ENCODE measurements around the gene QSOX2.

QSOX2 gene

GRCh38 chr9:136264031-136264430 lies 18.4 kb upstream of the QSOX2 start:
- DNase-seq: no peak

- DNase-seq: no peak
These were observed 17.1 kb upstream of the QSOX2 start for GRCh38 chr9:136262671-136263178.

- no peak for DNase-seq
These were observed 16.2 kb upstream of the QSOX2 start for GRCh38 chr9:136261686-136262430.

- DNase-seq: no peak
These were observed 15.4 kb upstream of the QSOX2 start for GRCh38 chr9:136260936-136261472.

GRCh38 chr9:136260521-136260920 lies 14.9 kb upstream of the QSOX2 start:
- no peak for DNase-seq

- no peak for DNase-seq
These were observed 14.2 kb upstream of the QSOX2 start for GRCh38 chr9:136259836-136260235.

- no peak for DNase-seq
These were observed 13.9 kb upstream of the QSOX2 start for GRCh38 chr9:136259517-136259813.

GRCh38 chr9:136258786-136259516 lies 13.3 kb upstream of the QSOX2 start:
- DNase-seq: no peak

GRCh38 chr9:136258299-136258625 lies 12.7 kb upstream of the QSOX2 start:
- no peak for DNase-seq

GRCh38 chr9:136257381-136258298 lies 12.0 kb upstream of the QSOX2 start:
- no peak for DNase-seq

- DNase-seq: no peak
These were observed 10.6 kb upstream of the QSOX2 start for GRCh38 chr9:136255896-136256890.

- no peak for DNase-seq
These were observed 9.5 kb upstream of the QSOX2 start for GRCh38 chr9:136255166-136255538.

- DNase-seq: no peak
These were observed 9.0 kb upstream of the QSOX2 start for GRCh38 chr9:136254381-136255165.

GRCh38 chr9:136253246-136254130 lies 7.9 kb upstream of the QSOX2 start:
- no peak for DNase-seq

GRCh38 chr9:136252846-136253245 lies 7.2 kb upstream of the QSOX2 start:
- DNase-seq: no peak

- DNase-seq: no peak
These were observed 6.7 kb upstream of the QSOX2 start for GRCh38 chr9:136252281-136252680.

- no peak for DNase-seq
These were observed 5.9 kb upstream of the QSOX2 start for GRCh38 chr9:136251264-136252115.

- DNase-seq: no peak
These were observed 5.1 kb upstream of the QSOX2 start for GRCh38 chr9:136250676-136251075.

Measured in activated CD4-positive, alpha-beta T cell treated with anti-CD3 and anti-CD28 coated beads for 1 hour (primary cell).